Hepatocyte (in vitro differentiated cells): ENCODE results near the gene LRBA.

Source experiments
- EZH2 ChIP-seq: fragments of 200-600 bp; sonication (generic); IDR thresholded peaks from 2 replicates; pipeline ENCODE4 v1.6.1; 2016; ENCODE audit warnings: antibody characterized with exemption, mild to moderate bottlenecking, borderline replicate concordance
- TF ChIP-seq, protein P1 (sequence below): fragments of 200-600 bp; sonication (generic); IDR thresholded peaks from 2 replicates; pipeline ENCODE4 v1.5.1; 2016; ENCODE audit warnings: antibody characterized with exemption, mild to moderate bottlenecking; ENCODE audit not compliant: poor library complexity

DNA sequence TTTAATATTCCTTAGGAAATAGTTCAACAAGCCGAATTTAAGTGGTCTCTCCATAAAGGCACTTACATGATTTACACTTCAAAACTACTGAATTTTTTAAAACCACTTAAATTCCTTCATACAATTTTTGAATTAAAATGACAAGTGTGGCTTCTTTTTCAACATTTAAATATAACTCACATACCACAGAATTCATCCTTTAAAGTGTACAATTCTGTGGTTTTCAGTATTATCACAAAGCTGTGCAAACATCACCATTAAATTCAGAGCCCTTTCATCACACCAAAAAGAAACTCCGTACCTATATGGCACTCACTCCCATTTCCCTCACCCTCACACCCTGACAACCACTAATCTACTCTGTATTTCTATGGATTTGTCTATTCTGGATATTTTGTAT, 634.0 kb downstream of the LRBA start:
- TF ChIP-seq, protein P1, sequence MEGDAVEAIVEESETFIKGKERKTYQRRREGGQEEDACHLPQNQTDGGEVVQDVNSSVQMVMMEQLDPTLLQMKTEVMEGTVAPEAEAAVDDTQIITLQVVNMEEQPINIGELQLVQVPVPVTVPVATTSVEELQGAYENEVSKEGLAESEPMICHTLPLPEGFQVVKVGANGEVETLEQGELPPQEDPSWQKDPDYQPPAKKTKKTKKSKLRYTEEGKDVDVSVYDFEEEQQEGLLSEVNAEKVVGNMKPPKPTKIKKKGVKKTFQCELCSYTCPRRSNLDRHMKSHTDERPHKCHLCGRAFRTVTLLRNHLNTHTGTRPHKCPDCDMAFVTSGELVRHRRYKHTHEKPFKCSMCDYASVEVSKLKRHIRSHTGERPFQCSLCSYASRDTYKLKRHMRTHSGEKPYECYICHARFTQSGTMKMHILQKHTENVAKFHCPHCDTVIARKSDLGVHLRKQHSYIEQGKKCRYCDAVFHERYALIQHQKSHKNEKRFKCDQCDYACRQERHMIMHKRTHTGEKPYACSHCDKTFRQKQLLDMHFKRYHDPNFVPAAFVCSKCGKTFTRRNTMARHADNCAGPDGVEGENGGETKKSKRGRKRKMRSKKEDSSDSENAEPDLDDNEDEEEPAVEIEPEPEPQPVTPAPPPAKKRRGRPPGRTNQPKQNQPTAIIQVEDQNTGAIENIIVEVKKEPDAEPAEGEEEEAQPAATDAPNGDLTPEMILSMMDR: no peak
- TF ChIP-seq EZH2: no peak
